ENCODE measurements around the gene SYTL3. TPM values are rescaled to one million over a fixed set of nuclear protein-coding genes. Genes with fewer than 3 reads are reported as not detected.
A peak's percentile ranks its signal among the peaks of the same experiment; 100 is the strongest.

The SYTL3 gene
- total RNA-seq, 2 experiments from 2014 or later = 163 to 180 TPM

GRCh38 chr6:158737710-158738615, 88.1 kb downstream of the SYTL3 start:
- H3K27ac Mint-ChIP-seq = no peak overlapping the region
- H3K9me3 Mint-ChIP-seq (ENCODE audit: low read depth) = peaks cover 15% of the 10 kb centered on the region

GRCh38 chr6:158739673-158740072, 89.8 kb downstream of the SYTL3 start:
- POLR2A ChIA-PET = no interaction called here
- ATAC-seq = no peak
- Mint-ChIP-seq H3K4me3 (no peak overlapping the region), H3K27ac (no peak overlapping the region), H3K36me3 (ENCODE audit: low read depth) (peaks cover 86% of the 10 kb centered on the region), H3K9me3 (ENCODE audit: low read depth) (peaks cover 15% of the 10 kb centered on the region), H3K27me3 (no peaks in the 10 kb centered on the region), H3K4me1 (no peaks in the 10 kb centered on the region)
- intact Hi-C loops (cut with DNase I, micrococcal nuclease) = no loop called here
- no peak for DNase-seq
- CTCF ChIA-PET = interaction anchor here (0.5 kb wide), 1 partner anchor 158 kb away, joined by 3 read pairs; no protein-coding TSS in a partner anchor

More at GRCh38 chr6:158737710-158738615, 88.1 kb downstream of the SYTL3 start:
- no peak for DNase-seq
- no peaks in the 10 kb centered on the region for H3K27me3 Mint-ChIP-seq
- intact Hi-C loops (cut with DNase I, micrococcal nuclease) = no loop called here
- CTCF ChIA-PET = interaction anchor here (0.8 kb wide), 1 partner anchor 36 kb away, joined by 3 read pairs; no protein-coding TSS in a partner anchor
- ATAC-seq = peak; percentile 23
- POLR2A ChIA-PET = no interaction called here
- H3K4me3 Mint-ChIP-seq = no peak overlapping the region
- H3K36me3 Mint-ChIP-seq (ENCODE audit: low read depth) = peaks cover 89% of the 10 kb centered on the region
- no peaks in the 10 kb centered on the region for H3K4me1 Mint-ChIP-seq

- DNase-seq (no peak), ATAC-seq (no peak)
- no peaks in the 10 kb centered on the region for H3K4me1 Mint-ChIP-seq
These were observed 93.3 kb downstream of the SYTL3 start for GRCh38 chr6:158743033-158743651.

GRCh38 chr6:158744986-158745430, 95.2 kb downstream of the SYTL3 start:
- Mint-ChIP-seq H3K27me3 (no peaks in the 10 kb centered on the region), H3K27ac (no peak overlapping the region), H3K4me1 (no peaks in the 10 kb centered on the region), H3K4me3 (no peak overlapping the region), H3K9me3 (ENCODE audit: low read depth) (no peaks in the 10 kb centered on the region), H3K36me3 (ENCODE audit: low read depth) (peaks cover 65% of the 10 kb centered on the region)
- ATAC-seq = no peak
- intact Hi-C loops (cut with DNase I, micrococcal nuclease) = no loop called here
- CTCF ChIA-PET = interaction anchor here (1.5 to 2.9 kb wide), 2 partner anchors 41 to 44 kb away, joined by 3 to 10 read pairs; no protein-coding TSS in a partner anchor
- POLR2A ChIA-PET = no interaction called here
- no peak for DNase-seq

More at GRCh38 chr6:158743033-158743651, 93.3 kb downstream of the SYTL3 start:
- Mint-ChIP-seq H3K36me3 (ENCODE audit: low read depth) (peaks cover 76% of the 10 kb centered on the region), H3K4me3 (no peak overlapping the region), H3K27me3 (no peaks in the 10 kb centered on the region), H3K27ac (no peak overlapping the region), H3K9me3 (ENCODE audit: low read depth) (peaks cover 12% of the 10 kb centered on the region)
- intact Hi-C loops (cut with DNase I, micrococcal nuclease) = no loop called here
- ChIA-PET CTCF (interaction anchor here (0.6 to 1.3 kb wide), 5 partner anchors 37 to 529 kb away, joined by 3 read pairs; no protein-coding TSS in a partner anchor), POLR2A (no interaction called here)

- no peak for ATAC-seq
- POLR2A ChIA-PET = no interaction called here
- intact Hi-C loops (cut with DNase I, micrococcal nuclease) = no loop called here
- DNase-seq = no peak
- Mint-ChIP-seq H3K27ac (no peak overlapping the region), H3K9me3 (ENCODE audit: low read depth) (no peaks in the 10 kb centered on the region), H3K4me3 (no peak overlapping the region), H3K36me3 (ENCODE audit: low read depth) (peaks cover 45% of the 10 kb centered on the region), H3K27me3 (no peaks in the 10 kb centered on the region), H3K4me1 (no peaks in the 10 kb centered on the region)
- CTCF ChIA-PET = interaction anchor here (0.8 kb wide), 1 partner anchor 293 kb away, joined by 3 read pairs; no protein-coding TSS in a partner anchor
These were observed 101.4 kb downstream of the SYTL3 start for GRCh38 chr6:158751224-158751623.

GRCh38 chr6:158751921-158752320, 102.1 kb downstream of the SYTL3 start:
- H3K4me1 Mint-ChIP-seq = no peaks in the 10 kb centered on the region
- H3K9me3 Mint-ChIP-seq (ENCODE audit: low read depth) = no peaks in the 10 kb centered on the region
- H3K4me3 Mint-ChIP-seq = no peak overlapping the region
- no peak for DNase-seq
- POLR2A ChIA-PET = no interaction called here
- no peaks in the 10 kb centered on the region for H3K27me3 Mint-ChIP-seq
- no peak overlapping the region for H3K27ac Mint-ChIP-seq
- intact Hi-C loops (cut with DNase I, micrococcal nuclease) = no loop called here
- CTCF ChIA-PET = no interaction called here
- H3K36me3 Mint-ChIP-seq (ENCODE audit: low read depth) = peaks cover 43% of the 10 kb centered on the region
- ATAC-seq = no peak

GRCh38 chr6:158752613-158753012, 102.8 kb downstream of the SYTL3 start:
- no peak overlapping the region for H3K27ac Mint-ChIP-seq
- no peak for DNase-seq
- H3K4me3 Mint-ChIP-seq = no peak overlapping the region
- ChIA-PET CTCF (interaction anchor here (0.6 to 0.7 kb wide), 2 partner anchors 37 to 190 kb away, joined by 3 read pairs; no protein-coding TSS in a partner anchor), POLR2A (interaction anchor here (0.7 to 0.8 kb wide), 2 partner anchors 20 to 103 kb away, joined by 4 read pairs; partner anchors contain the start of gene SYTL3)
- H3K9me3 Mint-ChIP-seq (ENCODE audit: low read depth) = no peaks in the 10 kb centered on the region
- H3K27me3 Mint-ChIP-seq = no peaks in the 10 kb centered on the region
- intact Hi-C loops (cut with DNase I, micrococcal nuclease) = no loop called here
- peaks cover 49% of the 10 kb centered on the region for H3K36me3 Mint-ChIP-seq (ENCODE audit: low read depth)
- ATAC-seq = no peak
- H3K4me1 Mint-ChIP-seq = no peaks in the 10 kb centered on the region

- Mint-ChIP-seq H3K27ac (no peak overlapping the region), H3K9me3 (ENCODE audit: low read depth) (no peaks in the 10 kb centered on the region), H3K27me3 (no peaks in the 10 kb centered on the region), H3K4me1 (no peaks in the 10 kb centered on the region), H3K4me3 (no peak overlapping the region), H3K36me3 (ENCODE audit: low read depth) (peaks cover 51% of the 10 kb centered on the region)
- no peak for DNase-seq
- ATAC-seq = no peak
- ChIA-PET POLR2A (no interaction called here), CTCF (no interaction called here)
- intact Hi-C loops (cut with DNase I, micrococcal nuclease) = no loop called here
These were observed 104.0 kb downstream of the SYTL3 start for GRCh38 chr6:158753811-158754210.

GRCh38 chr6:158754738-158755137, 104.9 kb downstream of the SYTL3 start:
- intact Hi-C loops (cut with DNase I, micrococcal nuclease) = no loop called here
- DNase-seq (no peak), ATAC-seq (no peak)
- H3K4me1 Mint-ChIP-seq = no peaks in the 10 kb centered on the region
- CTCF ChIA-PET = no interaction called here
- no peak overlapping the region for H3K4me3 Mint-ChIP-seq
- H3K9me3 Mint-ChIP-seq (ENCODE audit: low read depth) = no peaks in the 10 kb centered on the region
- no peaks in the 10 kb centered on the region for H3K27me3 Mint-ChIP-seq
- POLR2A ChIA-PET = no interaction called here
- H3K27ac Mint-ChIP-seq = no peak overlapping the region
- H3K36me3 Mint-ChIP-seq (ENCODE audit: low read depth) = peaks cover 53% of the 10 kb centered on the region

GRCh38 chr6:158755636-158756035, 105.8 kb downstream of the SYTL3 start:
- Mint-ChIP-seq H3K27ac (no peak overlapping the region), H3K4me1 (no peaks in the 10 kb centered on the region), H3K9me3 (ENCODE audit: low read depth) (no peaks in the 10 kb centered on the region), H3K36me3 (ENCODE audit: low read depth) (peaks cover 52% of the 10 kb centered on the region), H3K27me3 (no peaks in the 10 kb centered on the region), H3K4me3 (no peak overlapping the region)
- ChIA-PET CTCF (no interaction called here), POLR2A (no interaction called here)
- intact Hi-C loops (cut with DNase I, micrococcal nuclease) = no loop called here
- DNase-seq (no peak), ATAC-seq (no peak)

- ATAC-seq = no peak
- H3K27me3 Mint-ChIP-seq = no peaks in the 10 kb centered on the region
- intact Hi-C loops (cut with DNase I, micrococcal nuclease) = no loop called here
- peaks cover 52% of the 10 kb centered on the region for H3K36me3 Mint-ChIP-seq (ENCODE audit: low read depth)
- H3K4me3 Mint-ChIP-seq = no peak overlapping the region
- CTCF ChIA-PET = no interaction called here
- H3K27ac Mint-ChIP-seq = no peak overlapping the region
- no peaks in the 10 kb centered on the region for H3K4me1 Mint-ChIP-seq
- no peaks in the 10 kb centered on the region for H3K9me3 Mint-ChIP-seq (ENCODE audit: low read depth)
- POLR2A ChIA-PET = no interaction called here
- no peak for DNase-seq
These were observed 106.3 kb downstream of the SYTL3 start for GRCh38 chr6:158756126-158756525.
